ENCODE data around the gene CHMP2A.

- TF ChIP-seq RAD21 (conservative IDR thresholded peaks at IDR 0.05 in 1 of 2, IDR thresholded peaks at IDR 0.05 in 1 of 2) (no peak), EP300 (IDR thresholded peaks at IDR 0.05) (no peak), HOXA7 (CRISPR knock-in tag; IDR thresholded peaks at IDR 0.05) (no peak), CTCF (IDR thresholded peaks at IDR 0.05) (no peak), KDM1A (IDR thresholded peaks at IDR 0.05; ENCODE audit: low read depth) (no peak), HDAC2 (IDR thresholded peaks at IDR 0.05) (no peak), BHLHE40 (IDR thresholded peaks at IDR 0.05; ENCODE audit: low read depth, low read length) (no peak), MAX (IDR thresholded peaks at IDR 0.05) (no peak), CHD4 (IDR thresholded peaks at IDR 0.05; ENCODE audit: borderline replicate concordance) (no peak), PBX3 (IDR thresholded peaks at IDR 0.05) (no peak), FOSB (CRISPR knock-in tag; IDR thresholded peaks at IDR 0.05) (no peak)
- TF ChIP-seq, protein P1, sequence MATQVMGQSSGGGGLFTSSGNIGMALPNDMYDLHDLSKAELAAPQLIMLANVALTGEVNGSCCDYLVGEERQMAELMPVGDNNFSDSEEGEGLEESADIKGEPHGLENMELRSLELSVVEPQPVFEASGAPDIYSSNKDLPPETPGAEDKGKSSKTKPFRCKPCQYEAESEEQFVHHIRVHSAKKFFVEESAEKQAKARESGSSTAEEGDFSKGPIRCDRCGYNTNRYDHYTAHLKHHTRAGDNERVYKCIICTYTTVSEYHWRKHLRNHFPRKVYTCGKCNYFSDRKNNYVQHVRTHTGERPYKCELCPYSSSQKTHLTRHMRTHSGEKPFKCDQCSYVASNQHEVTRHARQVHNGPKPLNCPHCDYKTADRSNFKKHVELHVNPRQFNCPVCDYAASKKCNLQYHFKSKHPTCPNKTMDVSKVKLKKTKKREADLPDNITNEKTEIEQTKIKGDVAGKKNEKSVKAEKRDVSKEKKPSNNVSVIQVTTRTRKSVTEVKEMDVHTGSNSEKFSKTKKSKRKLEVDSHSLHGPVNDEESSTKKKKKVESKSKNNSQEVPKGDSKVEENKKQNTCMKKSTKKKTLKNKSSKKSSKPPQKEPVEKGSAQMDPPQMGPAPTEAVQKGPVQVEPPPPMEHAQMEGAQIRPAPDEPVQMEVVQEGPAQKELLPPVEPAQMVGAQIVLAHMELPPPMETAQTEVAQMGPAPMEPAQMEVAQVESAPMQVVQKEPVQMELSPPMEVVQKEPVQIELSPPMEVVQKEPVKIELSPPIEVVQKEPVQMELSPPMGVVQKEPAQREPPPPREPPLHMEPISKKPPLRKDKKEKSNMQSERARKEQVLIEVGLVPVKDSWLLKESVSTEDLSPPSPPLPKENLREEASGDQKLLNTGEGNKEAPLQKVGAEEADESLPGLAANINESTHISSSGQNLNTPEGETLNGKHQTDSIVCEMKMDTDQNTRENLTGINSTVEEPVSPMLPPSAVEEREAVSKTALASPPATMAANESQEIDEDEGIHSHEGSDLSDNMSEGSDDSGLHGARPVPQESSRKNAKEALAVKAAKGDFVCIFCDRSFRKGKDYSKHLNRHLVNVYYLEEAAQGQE (IDR thresholded peaks at IDR 0.05) = no peak
- TF ChIP-seq, protein P2, sequence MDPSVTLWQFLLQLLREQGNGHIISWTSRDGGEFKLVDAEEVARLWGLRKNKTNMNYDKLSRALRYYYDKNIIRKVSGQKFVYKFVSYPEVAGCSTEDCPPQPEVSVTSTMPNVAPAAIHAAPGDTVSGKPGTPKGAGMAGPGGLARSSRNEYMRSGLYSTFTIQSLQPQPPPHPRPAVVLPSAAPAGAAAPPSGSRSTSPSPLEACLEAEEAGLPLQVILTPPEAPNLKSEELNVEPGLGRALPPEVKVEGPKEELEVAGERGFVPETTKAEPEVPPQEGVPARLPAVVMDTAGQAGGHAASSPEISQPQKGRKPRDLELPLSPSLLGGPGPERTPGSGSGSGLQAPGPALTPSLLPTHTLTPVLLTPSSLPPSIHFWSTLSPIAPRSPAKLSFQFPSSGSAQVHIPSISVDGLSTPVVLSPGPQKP (IDR thresholded peaks at IDR 0.05; ENCODE audit: low read depth, low read length) = no peak
Measured at GRCh38 chr19:58549664-58550361, 5.1 kb downstream of the CHMP2A start.

Measured in A549 (cell line).